ENCODE data around the gene WFDC11. TPM values are rescaled to one million over a fixed set of nuclear protein-coding genes. Genes with fewer than 3 reads are reported as not detected.

Gene WFDC11
- not detected in 2 replicates for total RNA-seq

GRCh38 chr20:45670139-45670538 lies at the start of gene WFDC11:
Gene WFDC11 (minus strand): TSS chr20:45670239. CDS start chr20:45650600, 19,639 bp downstream.

GRCh38 chr20:45704969-45705637 lies 35.1 kb upstream of the WFDC11 start, which contains the start of gene WFDC10B:
Gene WFDC10B (minus strand): TSS chr20:45705019. CDS start chr20:45685992, 19,027 bp downstream.

GRCh38 chr20:45701873-45702272 lies 31.8 kb upstream of the WFDC11 start, which contains the start of gene WFDC13:
Gene WFDC13 (plus strand): TSS chr20:45702038. CDS start chr20:45702124, 86 bp downstream.

GRCh38 chr20:45631184-45631583 lies 38.9 kb downstream of the WFDC11 start, which contains the start of gene WFDC9:
Gene WFDC9 (minus strand): TSS chr20:45631284. CDS start chr20:45610181, 21,103 bp downstream.

GRCh38 chr20:45629496-45630100 lies 40.4 kb downstream of the WFDC11 start, which contains the start of gene WFDC10A:
Gene WFDC10A (plus strand): TSS chr20:45629739. CDS start chr20:45629814, 75 bp downstream.

Other genes with a start within 250 kb of the WFDC11 start
- not detected in 2 replicates for gene WFDC2, start 200.5 kb downstream of the WFDC11 start, total RNA-seq
- not detected in 2 replicates for gene SPINT3, start 154.6 kb downstream of the WFDC11 start, total RNA-seq
- not detected in 2 replicates for gene WFDC6, start 130.8 kb downstream of the WFDC11 start, total RNA-seq
- not detected in 2 replicates for gene EPPIN, start 122.8 kb downstream of the WFDC11 start, total RNA-seq
- gene WFDC8, start 91.0 kb downstream of the WFDC11 start, total RNA-seq: not detected in 2 replicates
- gene WFDC10A, start 40.5 kb downstream of the WFDC11 start, total RNA-seq: not detected in 2 replicates
- not detected in 2 replicates for gene WFDC9, start 39.0 kb downstream of the WFDC11 start, total RNA-seq
- gene WFDC13, start 31.8 kb upstream of the WFDC11 start, total RNA-seq: not detected in 2 replicates
- gene WFDC10B, start 34.8 kb upstream of the WFDC11 start, total RNA-seq: not detected in 2 replicates
- not detected in 2 replicates for gene SPINT4, start 52.1 kb upstream of the WFDC11 start, total RNA-seq
- not detected in 2 replicates for gene WFDC3, start 121.6 kb upstream of the WFDC11 start, total RNA-seq
- 17.2 and 25.1 TPM in 2 replicates for gene DNTTIP1, start 121.7 kb upstream of the WFDC11 start, total RNA-seq
- 19.6 and 32.7 TPM in 2 replicates for gene UBE2C, start 142.4 kb upstream of the WFDC11 start, total RNA-seq
- not detected in 2 replicates for gene TNNC2, start 157.1 kb upstream of the WFDC11 start, total RNA-seq
- 33.6 and 41.5 TPM in 2 replicates for gene SNX21, start 163.6 kb upstream of the WFDC11 start, total RNA-seq
- gene ACOT8, start 187.2 kb upstream of the WFDC11 start, total RNA-seq: 45.3 and 87.3 TPM in 2 replicates
- 2.9 and 6.1 TPM in 2 replicates for gene ZSWIM3, start 187.4 kb upstream of the WFDC11 start, total RNA-seq
- 9.4 and 9.9 TPM in 2 replicates for gene ZSWIM1, start 211.0 kb upstream of the WFDC11 start, total RNA-seq
- not detected in 2 replicates for gene SPATA25, start 217.4 kb upstream of the WFDC11 start, total RNA-seq
- gene NEURL2, start 221.0 kb upstream of the WFDC11 start, total RNA-seq: 1.1 and 1.9 TPM in 2 replicates
- gene CTSA, start 221.1 kb upstream of the WFDC11 start, total RNA-seq: 134 and 149 TPM in 2 replicates
- gene PLTP, start 241.9 kb upstream of the WFDC11 start, total RNA-seq: 60.6 and 107 TPM in 2 replicates